Measurements from ENCODE around the gene ALPL.
"Not testable (repeated sequence)": the region's sequence is repeated elsewhere in the genome, so short reads cannot be mapped to it uniquely, and the experiment has no call there.

ALPL gene

GRCh38 chr1:21509351-21510112, at the start of gene ALPL:
Gene ALPL (plus strand): TSS chr1:21509423. CDS start chr1:21554082, 44,659 bp downstream.
- DNase-seq: no peak

- DNase-seq: not testable (repeated sequence)
These were observed 44.1 kb upstream of the ALPL start for GRCh38 chr1:21465127-21465526.

DNA sequence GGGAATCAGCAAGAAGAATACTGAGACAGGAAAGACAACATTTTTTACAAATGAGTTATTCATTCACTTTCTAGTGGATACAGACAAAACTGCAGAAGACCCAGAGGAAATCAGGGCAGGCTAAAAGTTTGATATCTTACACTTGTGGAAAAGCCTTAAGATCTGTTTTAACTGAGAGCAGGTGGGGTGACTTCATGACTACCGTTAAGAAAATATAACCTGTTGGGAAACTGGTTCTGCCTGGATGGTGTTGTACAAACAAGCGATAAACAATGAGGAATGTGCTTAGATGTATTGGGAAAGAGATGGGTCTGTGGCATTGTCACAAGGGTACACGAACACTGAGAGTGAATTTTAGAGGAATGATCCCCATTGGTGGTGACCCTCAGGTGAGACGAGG, 41.3 kb upstream of the ALPL start:
- DNase-seq: not testable (repeated sequence)

GRCh38 chr1:21468599-21468998, 40.6 kb upstream of the ALPL start:
- DNase-seq: no peak

GRCh38 chr1:21469581-21469980, 39.6 kb upstream of the ALPL start:
- DNase-seq: no peak

- no peak for DNase-seq
These were observed 36.4 kb upstream of the ALPL start for GRCh38 chr1:21472861-21473260.

DNA sequence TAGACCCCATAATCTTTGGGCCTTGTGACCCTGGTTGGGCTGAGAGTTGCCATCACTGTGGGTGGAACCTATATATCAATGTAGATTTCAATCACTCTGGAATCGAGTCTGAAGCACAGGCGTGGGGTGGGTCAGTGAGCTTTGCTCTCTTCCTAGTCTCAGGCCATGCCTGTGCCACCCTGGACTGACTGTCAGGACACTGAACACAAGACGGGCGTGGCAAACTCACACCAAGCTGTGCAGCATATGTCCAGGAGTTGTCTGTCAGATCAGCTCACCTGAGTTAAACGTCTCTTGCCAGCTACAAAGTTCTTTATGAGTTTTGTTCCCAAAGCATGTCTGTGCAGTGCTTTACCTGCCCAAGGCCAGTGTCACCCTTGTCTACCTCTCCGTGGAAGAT, 30.9 kb upstream of the ALPL start:
- no peak for DNase-seq

GRCh38 chr1:21483881-21484280, 25.3 kb upstream of the ALPL start:
- DNase-seq: not testable (repeated sequence)

DNA sequence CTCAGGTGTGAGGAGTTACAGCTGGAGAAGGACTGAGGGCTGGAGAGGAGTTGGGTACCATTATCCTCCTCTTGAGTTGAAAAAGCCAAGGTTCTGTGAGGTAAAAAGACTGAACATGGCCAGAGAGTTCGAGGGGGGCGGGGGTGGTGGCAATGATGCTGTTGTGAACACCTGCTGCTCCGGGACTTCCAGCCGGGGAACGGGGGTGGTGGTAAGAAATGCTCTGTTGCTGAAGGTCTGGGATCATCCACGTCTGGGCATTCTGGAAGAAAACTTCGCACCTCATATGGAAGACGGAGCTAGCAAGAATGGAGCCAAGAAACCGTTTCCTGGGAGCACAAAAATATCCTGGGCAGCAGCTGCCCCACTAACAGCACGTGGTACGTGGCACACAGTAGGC, 20.1 kb upstream of the ALPL start:
- DNase-seq: no peak

- DNase-seq: no peak
These were observed 18.3 kb upstream of the ALPL start for GRCh38 chr1:21490774-21491487.

DNA sequence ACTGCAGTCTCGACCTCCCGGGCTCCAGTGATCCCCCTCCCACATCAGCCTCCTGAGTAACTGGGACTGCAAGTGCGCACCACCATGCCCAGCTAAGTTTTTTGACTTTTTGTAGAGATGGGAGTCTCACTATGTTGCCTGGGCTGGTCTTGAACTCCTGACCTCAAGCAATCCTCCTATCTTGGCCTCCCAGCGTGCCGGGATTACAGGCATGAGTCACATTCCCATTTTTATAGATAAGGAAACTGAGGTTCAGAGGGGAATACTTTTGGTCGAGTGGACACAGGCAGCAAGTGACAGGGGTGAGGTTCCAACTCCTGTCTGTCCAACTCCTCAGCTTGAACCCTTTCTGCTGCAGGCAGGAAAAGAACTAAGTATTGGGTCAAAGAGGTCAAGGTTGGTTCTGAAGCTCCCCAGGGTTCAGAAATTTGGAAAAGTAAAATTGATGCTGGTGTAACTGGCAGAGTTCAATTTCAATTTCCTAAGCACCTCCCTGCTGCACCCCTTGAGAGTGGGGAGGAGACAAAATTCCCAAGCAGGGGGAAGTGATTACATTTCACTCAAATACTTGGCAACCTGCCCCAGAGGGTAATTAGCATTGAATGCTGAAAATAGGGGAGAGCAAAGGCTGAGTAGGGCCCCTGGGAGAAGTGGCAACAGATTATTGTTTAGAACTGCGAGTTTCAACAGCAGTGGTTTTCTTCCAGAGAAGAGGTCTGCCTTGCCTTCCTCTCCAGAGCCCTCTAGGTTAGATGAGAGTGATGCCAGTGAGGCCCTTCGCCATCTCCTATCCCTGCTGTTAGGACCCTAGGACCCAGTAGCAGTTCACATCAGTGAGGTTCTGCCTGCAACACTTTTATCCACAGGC, 17.5 kb upstream of the ALPL start:
- no peak for DNase-seq

DNA sequence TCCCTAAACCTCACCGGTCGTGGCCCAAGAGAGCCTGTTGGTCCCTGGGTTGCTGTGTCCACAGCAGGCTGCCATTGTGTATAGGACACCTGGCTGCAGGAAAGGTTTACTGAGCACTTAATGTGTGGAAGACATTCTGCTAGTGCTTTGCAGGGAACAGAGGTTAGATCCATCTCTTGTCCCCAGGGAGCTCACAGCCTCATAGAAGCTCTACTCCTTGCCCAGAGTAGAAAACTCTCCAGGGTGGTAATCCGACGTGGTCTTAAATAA, 16.9 kb upstream of the ALPL start:
- DNase-seq: no peak

GRCh38 chr1:21494196-21494595, 15.0 kb upstream of the ALPL start:
- no peak for DNase-seq

GRCh38 chr1:21495225-21495820, 13.9 kb upstream of the ALPL start:
- DNase-seq: no peak

GRCh38 chr1:21496063-21496462, 13.2 kb upstream of the ALPL start:
- DNase-seq: no peak

- DNase-seq: no peak
These were observed 12.3 kb upstream of the ALPL start for GRCh38 chr1:21496886-21497285.

DNA sequence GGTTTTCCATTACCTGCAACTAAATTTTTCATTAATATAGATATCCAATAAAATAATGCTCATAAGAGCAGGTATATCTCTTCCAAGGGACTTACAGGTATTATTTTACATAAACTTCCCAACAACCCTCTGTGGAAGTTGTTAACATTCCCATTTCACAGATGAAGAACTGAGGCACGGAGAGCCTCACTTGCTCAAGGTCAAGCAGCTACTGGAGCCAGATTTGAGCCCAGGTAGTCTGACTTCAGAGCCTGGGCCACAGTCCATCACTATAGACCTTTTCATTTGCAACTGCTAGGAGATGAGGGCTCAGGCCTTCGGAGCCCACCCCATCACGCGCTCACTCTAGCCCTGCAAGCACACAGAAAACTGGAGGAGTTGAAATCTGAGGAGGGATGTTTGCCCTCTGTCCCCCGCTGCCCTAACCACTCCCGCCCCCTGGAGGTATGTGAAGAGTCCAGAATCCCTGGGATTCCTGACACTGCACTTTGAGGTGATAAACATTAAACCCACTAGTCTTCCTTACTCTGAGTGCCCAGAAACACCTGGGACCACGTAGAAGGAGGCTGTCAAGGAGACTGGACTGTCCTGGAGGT, 11.7 kb upstream of the ALPL start:
- DNase-seq: no peak

DNA sequence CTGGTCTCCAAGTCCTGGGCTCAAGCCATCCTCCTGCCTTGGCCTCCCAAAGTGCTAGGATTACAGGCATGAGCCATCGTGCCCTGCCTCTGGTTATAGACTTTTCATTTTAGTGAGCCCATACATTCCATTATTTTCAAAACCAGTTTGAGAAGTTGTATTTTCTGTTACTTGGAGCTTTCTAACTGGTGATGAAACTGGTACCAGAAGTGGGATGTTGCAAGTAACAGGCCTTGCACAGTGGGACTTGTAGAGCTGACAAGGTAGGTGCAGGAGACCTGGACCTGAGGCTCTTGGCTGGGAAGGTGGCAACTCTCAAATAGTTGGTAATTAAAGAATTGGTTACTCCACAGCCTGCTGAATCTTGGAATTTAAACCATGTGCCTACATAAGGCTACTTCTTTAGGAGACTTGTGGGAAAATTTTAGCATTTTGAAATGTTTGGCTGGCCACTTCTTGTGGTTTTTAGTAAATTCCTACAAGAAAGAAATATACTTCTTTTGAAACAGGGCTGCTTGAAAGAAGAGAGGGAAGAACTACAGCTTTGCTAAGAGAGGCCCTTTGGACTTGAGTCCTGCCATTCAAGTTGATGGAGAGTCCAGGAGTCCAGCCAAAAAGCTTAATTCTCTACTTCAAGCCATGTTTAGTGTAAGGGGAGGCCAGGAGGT, 9.8 kb upstream of the ALPL start:
- DNase-seq: no peak

DNA sequence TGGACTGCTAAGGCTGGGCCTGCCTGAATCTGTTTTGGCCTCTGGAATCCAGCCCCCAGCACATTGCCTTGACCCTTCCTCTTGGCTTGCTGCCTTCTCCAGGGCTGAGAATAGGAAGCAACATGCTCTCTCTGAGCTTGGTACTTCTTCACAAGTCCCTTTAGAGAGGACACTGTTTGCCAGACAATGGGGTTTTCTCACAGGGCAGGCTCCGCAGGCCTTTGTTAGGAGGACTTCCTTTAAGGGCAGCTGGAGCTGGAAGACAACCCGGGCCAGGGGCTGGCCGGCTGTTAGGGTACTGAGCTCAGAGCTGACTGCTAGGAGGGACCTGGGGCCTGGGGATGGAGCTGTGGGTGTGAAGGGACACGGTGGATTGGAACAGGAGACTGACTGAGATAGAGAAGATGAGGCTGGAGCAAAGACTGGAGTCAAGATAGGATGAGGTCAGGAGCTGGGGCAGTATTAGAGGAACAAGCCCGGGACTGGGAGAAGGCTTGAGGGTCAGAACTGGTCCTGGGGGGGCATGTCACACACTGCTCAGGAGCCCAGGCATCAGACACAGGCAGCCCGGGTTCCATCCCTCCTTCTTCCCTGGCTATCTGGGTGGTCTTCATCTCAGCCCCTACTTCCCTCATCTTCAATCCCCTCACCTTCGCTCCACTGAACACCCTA, 5.4 kb upstream of the ALPL start:
- no peak for DNase-seq

DNA sequence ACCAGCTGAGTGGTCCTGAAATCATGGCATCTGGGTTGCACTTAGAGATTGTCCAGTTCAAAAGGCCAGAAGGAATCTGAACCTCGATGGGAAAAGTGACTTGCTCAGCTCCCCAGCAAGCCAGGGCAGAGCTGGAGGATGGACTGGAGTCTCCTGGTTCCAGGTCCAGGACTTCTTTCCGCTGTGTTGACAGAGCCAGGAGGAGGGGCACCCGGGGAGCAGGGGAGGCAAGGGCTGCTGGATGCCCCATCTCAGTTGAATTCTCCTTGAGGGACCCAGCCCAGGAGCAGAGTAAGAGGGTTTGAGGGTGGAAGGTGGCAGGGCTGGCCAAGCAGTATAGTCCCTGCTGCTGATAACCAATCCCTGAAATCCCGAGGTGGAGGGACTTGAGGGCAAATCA, 2.4 kb upstream of the ALPL start:
- no peak for DNase-seq

DNA sequence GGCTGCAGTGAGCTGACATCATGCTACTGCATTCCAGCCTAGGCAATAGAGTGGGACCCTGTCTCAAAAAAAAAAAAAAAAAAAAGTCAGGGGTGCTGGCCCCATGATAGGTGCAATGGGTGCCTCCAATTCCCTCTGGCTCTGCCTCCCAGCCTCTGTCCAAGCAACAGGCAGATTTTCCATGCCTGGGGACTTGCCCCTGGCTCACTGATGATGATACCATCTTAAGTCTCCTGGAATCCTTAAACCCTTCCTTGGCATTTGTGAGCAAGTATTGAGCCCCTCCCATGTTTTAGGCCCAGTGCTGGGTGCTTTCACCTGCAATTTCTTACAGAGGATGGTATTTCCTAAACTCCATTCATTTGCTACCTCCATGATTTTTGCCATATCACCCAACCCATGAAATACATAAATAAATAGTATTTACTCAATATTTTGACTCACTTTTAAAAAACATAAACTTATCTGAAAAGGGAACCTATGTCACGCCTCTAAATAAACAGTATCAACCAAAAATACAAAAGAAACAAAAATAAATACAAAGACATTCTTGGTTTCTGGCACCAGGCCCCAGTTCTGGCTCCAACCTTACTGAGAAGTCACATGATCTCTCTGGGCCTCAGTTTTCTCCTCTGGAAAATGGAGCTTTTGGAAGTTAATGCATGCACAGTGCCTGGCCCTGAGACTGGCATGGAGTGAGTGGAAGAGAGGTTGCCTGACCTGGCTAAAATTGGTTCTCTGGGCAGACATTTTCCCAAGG, 1.5 kb upstream of the ALPL start:
- DNase-seq: no peak

Measured in activated CD4-positive, alpha-beta T cell treated with anti-CD3 and anti-CD28 coated beads for 4 hours (primary cell).